ENCODE measurements around the gene FADS6.
"Not testable (repeated sequence)": the region's sequence is repeated elsewhere in the genome, so short reads cannot be mapped to it uniquely, and the experiment has no call there.

Gene FADS6

GRCh38 chr17:74883241-74883745 is 10.1 kb downstream of the FADS6 start:
- DNase-seq: no peak

GRCh38 chr17:74882517-74883240 is 10.8 kb downstream of the FADS6 start:
- DNase-seq: no peak

- DNase-seq: no peak
Observed at GRCh38 chr17:74881073-74881472, 12.4 kb downstream of the FADS6 start.

GRCh38 chr17:74879308-74879707 is 14.1 kb downstream of the FADS6 start:
- DNase-seq: no peak

- no peak for DNase-seq
Observed at GRCh38 chr17:74878658-74879057, 14.8 kb downstream of the FADS6 start.

- DNase-seq: no peak
Observed at GRCh38 chr17:74877592-74878548, 15.6 kb downstream of the FADS6 start.

GRCh38 chr17:74875977-74876593 is 17.3 kb downstream of the FADS6 start:
- DNase-seq: no peak

GRCh38 chr17:74875155-74875976 is 18.1 kb downstream of the FADS6 start:
- no peak for DNase-seq

GRCh38 chr17:74874615-74875037 is 18.8 kb downstream of the FADS6 start:
- DNase-seq: no peak

GRCh38 chr17:74873874-74874614 is 19.4 kb downstream of the FADS6 start:
- no peak for DNase-seq

- DNase-seq: peak; percentile 100
Observed at GRCh38 chr17:74873037-74873873, 20.2 kb downstream of the FADS6 start.

GRCh38 chr17:74872313-74873036 is 21.0 kb downstream of the FADS6 start, which contains the start of gene FDXR:
Gene FDXR (minus strand): TSS chr17:74872994. CDS start chr17:74872944, 50 bp downstream.
- DNase-seq: no peak

- no peak for DNase-seq
Observed at GRCh38 chr17:74871356-74872076, 21.9 kb downstream of the FADS6 start.

- DNase-seq: no peak
Observed at GRCh38 chr17:74870512-74870911, 22.9 kb downstream of the FADS6 start.

GRCh38 chr17:74870028-74870427 is 23.4 kb downstream of the FADS6 start:
- DNase-seq: not testable (repeated sequence)

- no peak for DNase-seq
Observed at GRCh38 chr17:74868908-74869255, 24.6 kb downstream of the FADS6 start.

- no peak for DNase-seq
Observed at GRCh38 chr17:74868251-74868907, 25.1 kb downstream of the FADS6 start.

- no peak for DNase-seq
Observed at GRCh38 chr17:74866198-74866835, 27.1 kb downstream of the FADS6 start.

Measured in effector CD8-positive, alpha-beta T cell (primary cell).